Transverse colon (tissue), 4 donors: ENCODE results near the gene POLR2L. TPM values are rescaled to one million over a fixed set of nuclear protein-coding genes. Genes with fewer than 3 reads are reported as not detected.

Experiments used
- DNase-seq: peaks from one replicate; pipeline ENCODE4 v3.0.0-alpha.2; 2019
- H3K27ac ChIP-seq, 4 donors: fragments of 200-600 bp; sonication (generic); 2 replicates each; pipeline ENCODE4 v1.5.1; 2016 to 2018; ENCODE audit warnings: inconsistent platforms in 4 of 4
- H3K27me3 ChIP-seq: fragments of 200-600 bp; sonication (generic); 2 replicates; pipeline ENCODE4 v1.5.1; 2017; ENCODE audit warnings: inconsistent platforms
- H3K36me3 ChIP-seq, 4 donors: fragments of 200-600 bp; sonication (generic); 2 replicates each; pipeline ENCODE4 v1.5.1; 2017 to 2019; ENCODE audit warnings: inconsistent platforms in 4 of 4
- H3K4me1 ChIP-seq, 4 donors: fragments of 200-600 bp; sonication (generic); 2 replicates each; pipeline ENCODE4 v1.5.1; 2017 to 2020; ENCODE audit warnings: inconsistent platforms in 4 of 4
- H3K4me3 ChIP-seq, 4 donors: fragments of 200-600 bp; sonication (generic); 1 replicate in 1 of 4; 2 replicates in 3 of 4; pipeline versions ENCODE4 v1.5.1 to v1.6.1; 2017 to 2019; ENCODE audit warnings: inconsistent platforms in 4 of 4
- H3K9me3 ChIP-seq, 2 donors: fragments of 200-600 bp; sonication (generic); 2 replicates each; pipeline ENCODE4 v1.5.1; 2017 to 2019; ENCODE audit warnings: inconsistent platforms in 2 of 2
- CTCF ChIP-seq, 5 experiments: fragments of 200-600 bp in 3 of 5; fragments of 450-650 bp in 2 of 5; sonication (generic) in 3 of 5; IDR thresholded peaks; 1 replicate in 2 of 5; 2 replicates in 3 of 5; pipeline ENCODE4 v1.5.1; 2016 to 2017; ENCODE audit warnings: antibody characterized with exemption in 5 of 5, inconsistent platforms in 3 of 5, mild to moderate bottlenecking in 2 of 5, moderate library complexity in 1 of 5
- EP300 ChIP-seq: sonication (generic); formaldehyde crosslinking; IDR thresholded peaks from one replicate; pipeline ENCODE4 v1.6.1; 2017; ENCODE audit warnings: antibody characterized with exemption, low read depth
- POLR2A ChIP-seq: fragments of 450-650 bp; IDR thresholded peaks from one replicate; pipeline ENCODE4 v1.6.1; 2016; ENCODE audit warnings: antibody characterized with exemption, mild to moderate bottlenecking, moderate library complexity
- POLR2AphosphoS5 ChIP-seq, 3 donors: sonication (generic); formaldehyde crosslinking; IDR thresholded peaks; one replicate each; pipeline ENCODE4 v1.6.1; 2016; ENCODE audit warnings: antibody characterized with exemption in 3 of 3
- WGBS, 2 donors: methylation state at CpG; one replicate each; pipeline ENCODE4 v1.1.5; 2018; ENCODE audit warnings: low coverage in 1 of 2; 5-methylcytosine and 5-hydroxymethylcytosine counted together
- in situ Hi-C, 4 donors: fragments of 200-750 bp; cut with MboI; loops; one replicate each; pipeline versions ENCODE4 v1.15.0 to v1.15.1; 2017; ENCODE audit warnings: low sequenced_read_pairs in 3 of 4, low pct_ligation_motif_present in 1 of 4, low pct_unique_long_range_greater_than_20kb in 1 of 4
- intact Hi-C: fragments of 100-400 bp; cut with DNase I; formaldehyde crosslinking; loops from one replicate; pipeline ENCODE4 v1.15.1; 2023; ENCODE audit warnings: low total_unique reads
- total RNA-seq, 4 donors: library from RNA; depleted of rRNA; stranded (reverse); fragments of >200 nt; gene quantifications; one replicate each; pipeline ENCODE4 v1.1.0, GENCODE V29; 2016

Gene POLR2L
- total RNA-seq, 4 donors from 2014 or later = 9.7 to 66.6 (median 32.7) TPM

- H3K36me3 ChIP-seq = peaks cover 0 to 12% (median 0%) of the 10 kb centered on the region in 4 donors
- TF ChIP-seq CTCF (IDR thresholded peaks at IDR 0.05) (no peak), POLR2A (peak; percentile 82), POLR2AphosphoS5 (IDR thresholded peaks at IDR 0.05) (peak; percentile 68 to 81 (median 76))
- peaks cover 17 to 50% (median 43%) of the 10 kb centered on the region in 4 donors for H3K4me1 ChIP-seq
- intact Hi-C loops (no loop called here), in situ Hi-C loops (no loop called here)
- peaks cover under 1% of the 10 kb centered on the region for H3K27me3 ChIP-seq
- H3K9me3 ChIP-seq = no peaks in the 10 kb centered on the region
- H3K27ac ChIP-seq = peak overlapping the region; percentile 96 to 100 (median 97)
- peak overlapping the region; percentile 62 to 97 (median 86) for H3K4me3 ChIP-seq
- peak; percentile 96 for DNase-seq
- WGBS, 2 donors = 4% methylated on average over 46 of the region's 47 CpGs; no CpG with 5 or more reads in 1 of the 2 donors
Observed at GRCh38 chr11:819943-820649, 22.2 kb downstream of the POLR2L start.

- Histone ChIP-seq H3K4me3 (peak overlapping the region; percentile 62 to 97 (median 86)), H3K9me3 (no peaks in the 10 kb centered on the region), H3K36me3 (peaks cover 0 to 5% (median 0%) of the 10 kb centered on the region in 4 donors), H3K27ac (peak overlapping the region; percentile 96 to 100 (median 97)), H3K4me1 (peaks cover 16 to 42% (median 36%) of the 10 kb centered on the region in 4 donors), H3K27me3 (no peaks in the 10 kb centered on the region)
- in situ Hi-C loops = no loop called here
- 1% methylated on average over 49 of the region's 96 CpGs; no CpG with 5 or more reads in 1 of the 2 donors for WGBS, 2 donors
- intact Hi-C loops = no loop called here
- peak; percentile 96 for DNase-seq
- peak; percentile 77 to 88 (median 88) for TF ChIP-seq POLR2AphosphoS5 (IDR thresholded peaks at IDR 0.05)
- peak; percentile 23 to 78 (median 31) for TF ChIP-seq CTCF (IDR thresholded peaks at IDR 0.05)
- TF ChIP-seq POLR2A = peak; percentile 47
- peak; percentile 48 for TF ChIP-seq EP300
Observed at GRCh38 chr11:819129-819931, 23.0 kb downstream of the POLR2L start.

DNA sequence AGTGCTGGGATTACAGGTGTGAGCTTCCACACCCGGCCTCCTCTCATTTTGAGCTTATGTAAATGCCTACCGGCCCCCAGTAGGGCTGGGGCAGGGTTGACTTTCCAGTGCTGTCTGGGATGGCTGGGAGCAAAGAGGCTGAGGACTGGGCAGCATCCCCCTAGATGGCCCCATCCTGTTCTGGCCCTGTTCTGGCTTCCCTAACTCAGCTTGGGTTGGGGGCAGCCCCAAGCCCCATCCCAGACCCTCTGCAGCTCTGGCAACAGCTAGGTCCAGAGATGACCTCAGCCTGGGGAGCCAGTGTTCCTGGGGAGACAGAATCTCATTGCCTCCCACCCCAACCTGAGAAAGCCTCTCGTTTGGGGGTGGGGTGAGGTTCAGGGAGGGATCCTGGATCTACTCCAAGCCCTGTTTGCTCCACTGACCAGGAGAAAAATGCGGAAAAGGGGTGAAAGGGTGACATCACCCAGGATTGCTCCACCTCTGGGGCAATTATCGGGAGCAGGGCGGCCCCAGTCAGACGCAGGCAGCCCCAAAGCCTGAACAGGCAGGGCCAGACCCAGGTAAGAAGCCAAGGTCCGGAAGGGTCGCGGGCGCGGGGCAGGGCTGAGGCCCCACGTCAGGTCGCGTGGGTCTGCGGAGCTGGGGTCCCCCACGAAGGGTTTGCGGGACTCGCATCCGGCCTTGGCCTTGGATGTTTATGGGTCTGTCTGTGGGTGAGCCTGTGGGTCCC, 23.8 kb downstream of the POLR2L start, which contains the start of gene PNPLA2:
TSS of gene PNPLA2 (plus strand) at position 519 of the 733 bp plus-strand sequence. CDS start 805 bp downstream, outside the sequence.
- Histone ChIP-seq H3K27ac (peak within 1 kb of the TSS; percentile 96 to 100 (median 97)), H3K4me1 (peaks cover 16 to 34% (median 29%) of the 10 kb centered on the region in 4 donors), H3K36me3 (no peaks in the 10 kb centered on the region), H3K27me3 (no peaks in the 10 kb centered on the region), H3K9me3 (no peaks in the 10 kb centered on the region), H3K4me3 (peak within 1 kb of the TSS; percentile 62 to 97 (median 86))
- 35% methylated on average over 19 of the region's 20 CpGs; no CpG with 5 or more reads in 1 of the 2 donors for WGBS, 2 donors
- intact Hi-C loops = no loop called here
- DNase-seq = peak; percentile 75
- in situ Hi-C loops = no loop called here
- TF ChIP-seq CTCF (IDR thresholded peaks at IDR 0.05) = no peak
- TF ChIP-seq POLR2A = peak; percentile 84
- peak in 2 of 3 donors; percentile 85 to 89 for TF ChIP-seq POLR2AphosphoS5 (IDR thresholded peaks at IDR 0.05)
- TF ChIP-seq EP300 = no peak
